Uterus (tissue), 2 donors: ENCODE measurements around the gene RANBP1.

Experiments used
- POLR2A ChIP-seq, 2 donors: fragments of 450-650 bp; IDR thresholded peaks; one replicate each; pipeline ENCODE4 v1.6.1; 2016; ENCODE audit warnings: antibody characterized with exemption in 2 of 2, mild to moderate bottlenecking in 1 of 2, moderate library complexity in 1 of 2
- TF ChIP-seq, protein P1 (sequence below), 4 experiments: fragments of 200-600 bp in 2 of 4; fragments of 450-650 bp in 2 of 4; sonication (generic) in 2 of 4; IDR thresholded peaks; one replicate each; pipeline ENCODE4 v1.5.1; 2016 to 2019; ENCODE audit warnings: antibody characterized with exemption in 4 of 4, mild to moderate bottlenecking in 2 of 4, moderate library complexity in 1 of 4

- TF ChIP-seq, protein P1, sequence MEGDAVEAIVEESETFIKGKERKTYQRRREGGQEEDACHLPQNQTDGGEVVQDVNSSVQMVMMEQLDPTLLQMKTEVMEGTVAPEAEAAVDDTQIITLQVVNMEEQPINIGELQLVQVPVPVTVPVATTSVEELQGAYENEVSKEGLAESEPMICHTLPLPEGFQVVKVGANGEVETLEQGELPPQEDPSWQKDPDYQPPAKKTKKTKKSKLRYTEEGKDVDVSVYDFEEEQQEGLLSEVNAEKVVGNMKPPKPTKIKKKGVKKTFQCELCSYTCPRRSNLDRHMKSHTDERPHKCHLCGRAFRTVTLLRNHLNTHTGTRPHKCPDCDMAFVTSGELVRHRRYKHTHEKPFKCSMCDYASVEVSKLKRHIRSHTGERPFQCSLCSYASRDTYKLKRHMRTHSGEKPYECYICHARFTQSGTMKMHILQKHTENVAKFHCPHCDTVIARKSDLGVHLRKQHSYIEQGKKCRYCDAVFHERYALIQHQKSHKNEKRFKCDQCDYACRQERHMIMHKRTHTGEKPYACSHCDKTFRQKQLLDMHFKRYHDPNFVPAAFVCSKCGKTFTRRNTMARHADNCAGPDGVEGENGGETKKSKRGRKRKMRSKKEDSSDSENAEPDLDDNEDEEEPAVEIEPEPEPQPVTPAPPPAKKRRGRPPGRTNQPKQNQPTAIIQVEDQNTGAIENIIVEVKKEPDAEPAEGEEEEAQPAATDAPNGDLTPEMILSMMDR (IDR thresholded peaks at IDR 0.05), result no peak
- no peak for TF ChIP-seq POLR2A (IDR thresholded peaks at IDR 0.05)
Observed at GRCh38 chr22:20172141-20172613, 56.3 kb downstream of the RANBP1 start.
